Measurements from ENCODE around the gene SUPT5H. TPM values are rescaled to one million over a fixed set of nuclear protein-coding genes. Genes with fewer than 3 reads are reported as not detected.

The SUPT5H gene
- total and polyA plus RNA-seq, 2 of the 13 experiments (the other 11 are each of a cell fraction or from before 2014, with no cell fraction given), result 48.2 to 51.7 TPM

- TF ChIP-seq, protein P1, sequence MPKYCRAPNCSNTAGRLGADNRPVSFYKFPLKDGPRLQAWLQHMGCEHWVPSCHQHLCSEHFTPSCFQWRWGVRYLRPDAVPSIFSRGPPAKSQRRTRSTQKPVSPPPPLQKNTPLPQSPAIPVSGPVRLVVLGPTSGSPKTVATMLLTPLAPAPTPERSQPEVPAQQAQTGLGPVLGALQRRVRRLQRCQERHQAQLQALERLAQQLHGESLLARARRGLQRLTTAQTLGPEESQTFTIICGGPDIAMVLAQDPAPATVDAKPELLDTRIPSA (CRISPR knock-in tag; IDR thresholded peaks at IDR 0.05; ENCODE audit: borderline replicate concordance), result no peak
- TF ChIP-seq ZNF431 (CRISPR knock-in tag; IDR thresholded peaks at IDR 0.05; ENCODE audit: borderline replicate concordance, low read depth), result no peak
Observed at GRCh38 chr19:39425744-39426143, 19.6 kb upstream of the SUPT5H start (continued).

DNA sequence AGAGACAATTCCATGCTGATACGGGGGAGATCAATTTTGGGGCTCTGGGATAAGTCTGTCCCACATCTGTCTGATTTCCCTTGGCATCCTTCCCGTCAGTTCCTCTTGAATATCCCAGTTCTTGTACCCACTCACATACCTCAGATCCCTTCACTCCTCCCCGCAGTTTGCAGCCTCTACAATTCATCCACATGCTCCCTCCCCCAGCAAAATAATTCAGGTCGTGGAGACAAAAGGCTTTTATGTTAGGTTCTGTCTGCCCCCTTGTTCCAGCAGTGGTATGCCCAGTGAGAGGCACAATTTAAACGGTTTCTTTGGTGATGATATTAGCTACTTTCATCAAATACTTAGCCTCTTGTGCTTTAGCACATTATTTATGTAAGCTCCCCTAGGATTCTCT, 19.2 kb upstream of the SUPT5H start:
- Histone ChIP-seq H3K4me3 (replicated peaks in 1 of 3; ENCODE audit: insufficient read depth in 1 of 3, low read depth in 2 of 3, low read length in 3 of 3) (no peak overlapping the region), H3K9me3 (ENCODE audit: low read length) (no peaks in the 10 kb centered on the region), H3K36me3 (replicated peaks in 1 of 2; ENCODE audit: control insufficient read depth in 1 of 2, insufficient read depth in 2 of 2, low read length in 2 of 2) (peaks cover 0 to 4% of the 10 kb centered on the region in 2 experiments; a peak in 1 of 5 replicates), H2AFZ (ENCODE audit: low read length) (no peak overlapping the region), H3K4me1 (ENCODE audit: insufficient read depth, low read length) (peaks cover 40% of the 10 kb centered on the region), H3K27me3 (ENCODE audit: control insufficient read depth in 1 of 2, insufficient read depth in 2 of 2, low read length in 2 of 2) (no peaks in the 10 kb centered on the region), H3K79me2 (ENCODE audit: insufficient read depth, low read length) (no peaks in the 10 kb centered on the region), H4K20me1 (ENCODE audit: insufficient read depth, low read length) (no peaks in the 10 kb centered on the region), H3K4me2 (ENCODE audit: low read depth, low read length) (no peak overlapping the region), H3K9ac (ENCODE audit: insufficient read depth, low read depth, low read length) (no peak overlapping the region), H3K27ac (ENCODE audit: extremely low read length, insufficient read depth, low read length) (no peak overlapping the region)
- no peak for TF ChIP-seq HIVEP1 (CRISPR knock-in tag; IDR thresholded peaks at IDR 0.05)
- no peak for TF ChIP-seq NR2C2 (CRISPR knock-in tag; IDR thresholded peaks at IDR 0.05; ENCODE audit: borderline replicate concordance)
- TF ChIP-seq RNF2 (conservative IDR thresholded peaks at IDR 0.05; ENCODE audit: low read depth), result no peak
- no peak for TF ChIP-seq PTBP1 (IDR thresholded peaks at IDR 0.05; ENCODE audit: low read depth, low read length, poor library complexity, severe bottlenecking)
- no peak for TF ChIP-seq CCAR2 (optimal IDR thresholded peaks at IDR 0.05; ENCODE audit: low read depth, low read length)
- TF ChIP-seq ZNF292 (CRISPR knock-in tag; IDR thresholded peaks at IDR 0.05; ENCODE audit: borderline replicate concordance, low read depth), result no peak
- no peak for TF ChIP-seq ZNF160 (CRISPR knock-in tag; IDR thresholded peaks at IDR 0.05)
- TF ChIP-seq CBFB (CRISPR knock-in tag; IDR thresholded peaks at IDR 0.05), result no peak
- TF ChIP-seq BHLHE40 (IDR thresholded peaks at IDR 0.05; ENCODE audit: low read length), result no peak
- no peak for TF ChIP-seq SSRP1 (CRISPR knock-in tag; IDR thresholded peaks at IDR 0.05)
- no peak for TF ChIP-seq MXI1 (IDR thresholded peaks at IDR 0.05; ENCODE audit: borderline replicate concordance, low read depth, low read length)
- TF ChIP-seq TAF15 (IDR thresholded peaks at IDR 0.05; ENCODE audit: low read depth, low read length, poor library complexity, severe bottlenecking), result no peak
- TF ChIP-seq SP2 (CRISPR knock-in tag; IDR thresholded peaks at IDR 0.05), result no peak
- no peak for TF ChIP-seq TEAD3 (CRISPR knock-in tag; optimal IDR thresholded peaks at IDR 0.05; ENCODE audit: borderline replicate concordance)
- TF ChIP-seq ZNF552 (CRISPR knock-in tag; IDR thresholded peaks at IDR 0.05; ENCODE audit: borderline replicate concordance), result no peak
- no peak for TF ChIP-seq EED (CRISPR knock-in tag; IDR thresholded peaks at IDR 0.05)
- TF ChIP-seq, protein P2, sequence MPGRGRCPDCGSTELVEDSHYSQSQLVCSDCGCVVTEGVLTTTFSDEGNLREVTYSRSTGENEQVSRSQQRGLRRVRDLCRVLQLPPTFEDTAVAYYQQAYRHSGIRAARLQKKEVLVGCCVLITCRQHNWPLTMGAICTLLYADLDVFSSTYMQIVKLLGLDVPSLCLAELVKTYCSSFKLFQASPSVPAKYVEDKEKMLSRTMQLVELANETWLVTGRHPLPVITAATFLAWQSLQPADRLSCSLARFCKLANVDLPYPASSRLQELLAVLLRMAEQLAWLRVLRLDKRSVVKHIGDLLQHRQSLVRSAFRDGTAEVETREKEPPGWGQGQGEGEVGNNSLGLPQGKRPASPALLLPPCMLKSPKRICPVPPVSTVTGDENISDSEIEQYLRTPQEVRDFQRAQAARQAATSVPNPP (CRISPR knock-in tag; IDR thresholded peaks at IDR 0.05), result no peak
- TF ChIP-seq DNMT3B (CRISPR knock-in tag; conservative IDR thresholded peaks at IDR 0.05), result no peak
- no peak for TF ChIP-seq SNRNP70 (IDR thresholded peaks at IDR 0.05; ENCODE audit: low read depth, low read length)
- TF ChIP-seq GTF2F1 (IDR thresholded peaks at IDR 0.05; ENCODE audit: low read length), result no peak
- ATAC-seq (no peak), FAIRE-seq (no peak), DNase-seq (ENCODE audit: low spot score) (no peak)
- TSS peak; percentile 31 for BruUV-seq (replicated peaks)
- in situ Hi-C loops (cut with HindIII; ENCODE audit: extremely low pct_ligation_motif_present, low pct_unique_long_range_greater_than_20kb) (no loop called here), intact Hi-C loops (cut with micrococcal nuclease; ENCODE audit: unreplicated experiment) (no loop called here)
- WGBS (ENCODE audit: low lambda C conversion rate), result 65% methylated on average over 5 of the region's 5 CpGs
- CTCF ChIA-PET (ENCODE audit: low intra/inter-chr PET ratio, low total read pairs), result no interaction called here
- POLR2A ChIA-PET, result interaction anchor here (2.7 to 5.7 kb wide), 2 partner anchors 9 to 14 kb away, joined by 18 to 44 read pairs; partner anchors contain the start of genes PLEKHG2 and RPS16
